PC-3 (cell line): ENCODE results near the gene TENT4B.
"Not testable (repeated sequence)": the region's sequence is repeated elsewhere in the genome, so short reads cannot be mapped to it uniquely, and the experiment has no call there.

Source experiments
- CTCF ChIP-seq: fragments of 300-600 bp; sonication (generic); conservative IDR thresholded peaks from 2 replicates; pipeline ENCODE4 v1.5.1; 2017; ENCODE audit warnings: antibody characterized with exemption, low read depth, mild to moderate bottlenecking, low read length
- EZH2phosphoT487 ChIP-seq: fragments of 300-600 bp; sonication (generic); IDR thresholded peaks from 2 replicates; pipeline ENCODE4 v1.6.1; 2018; ENCODE audit warnings: mild to moderate bottlenecking, antibody characterized with exemption, low read length, borderline replicate concordance

GRCh38 chr16:50132571-50132970 is 20.5 kb upstream of the TENT4B start:
- TF ChIP-seq CTCF, EZH2phosphoT487: not testable (repeated sequence)
